Measurements from ENCODE around the gene C11orf91. TPM values are rescaled to one million over a fixed set of nuclear protein-coding genes. Genes with fewer than 3 reads are reported as not detected.

The C11orf91 gene
- polyA plus RNA-seq, 3 donors = not detected

Other genes starting within 250 kb of the C11orf91 start
- gene CD59, start 35.6 kb upstream of the C11orf91 start, polyA plus RNA-seq (ENCODE audit: insufficient read length in 3 of 3) = 100 to 1,000 TPM; 207 to 248 (median 247) TPM
- 10 to 100 TPM; 48.4 to 61.6 (median 52.5) TPM for gene FBXO3, start 73.7 kb upstream of the C11orf91 start, polyA plus RNA-seq (ENCODE audit: insufficient read length in 3 of 3)
- gene LMO2, start 191.2 kb upstream of the C11orf91 start, polyA plus RNA-seq (ENCODE audit: insufficient read length in 3 of 3) = 10 to 100 TPM; 26.9 to 33.3 (median 27.3) TPM

Data from renal pelvis (tissue), 3 donors.